DND-41 (cell line): ENCODE data around the gene C19orf73.

Experiments used
- ATAC-seq: fragments of 200-7000 bp; cut with Tn5 transposase; 3 replicates; pipeline ENCODE4 v1.9.1; 2021; ENCODE audit warnings: low read depth; ENCODE audit not compliant: insufficient read depth
- DNase-seq: peaks from one replicate; pipeline ENCODE4 v3.0.0-alpha.2; 2020
- H2AFZ ChIP-seq: 2 replicates; pipeline ENCODE4 v1.6.0; 2012; ENCODE audit warnings: low read depth, low read length
- H3K27ac ChIP-seq: 2 replicates; pipeline ENCODE4 v1.5.1; 2012; ENCODE audit warnings: low read length, inconsistent platforms
- H3K27me3 ChIP-seq: fragments of 200-600 bp; sonication (generic); 2 replicates; pipeline ENCODE4 v1.6.0; 2012; ENCODE audit warnings: low read length, mild to moderate bottlenecking, inconsistent platforms; ENCODE audit not compliant: insufficient read depth, poor library complexity
- H3K36me3 ChIP-seq: 2 replicates; pipeline ENCODE4 v1.5.1; 2012; ENCODE audit warnings: low read length, inconsistent platforms; ENCODE audit not compliant: insufficient read depth
- H3K4me1 ChIP-seq: 2 replicates; pipeline ENCODE4 v1.5.1; 2012; ENCODE audit warnings: mild to moderate bottlenecking, low read length; ENCODE audit not compliant: insufficient read depth
- H3K4me2 ChIP-seq: 2 replicates; pipeline ENCODE4 v1.6.0; 2012; ENCODE audit warnings: mild to moderate bottlenecking, moderate library complexity, low read length, inconsistent platforms; ENCODE audit not compliant: insufficient read depth
- H3K4me3 ChIP-seq, 2 experiments: fragments of 200-600 bp in 1 of 2; shearing (Covaris generic) in 1 of 2; 2 replicates each; pipeline ENCODE4 v1.5.1; 2012 to 2016; ENCODE audit warnings: inconsistent platforms in 2 of 2, low read length in 2 of 2, mild to moderate bottlenecking in 2 of 2, low read depth in 1 of 2, moderate library complexity in 1 of 2
- H3K79me2 ChIP-seq: 2 replicates; pipeline ENCODE4 v1.6.0; 2012; ENCODE audit warnings: low read length, inconsistent platforms; ENCODE audit not compliant: insufficient read depth
- H3K9ac ChIP-seq: 2 replicates; pipeline ENCODE4 v1.6.0; 2012; ENCODE audit warnings: low read depth, mild to moderate bottlenecking, inconsistent platforms, low read length, moderate library complexity
- H3K9me3 ChIP-seq: 2 replicates; pipeline ENCODE4 v1.5.1; 2012; ENCODE audit warnings: low read length, moderate library complexity, mild to moderate bottlenecking, inconsistent platforms; ENCODE audit not compliant: insufficient read depth, severe bottlenecking
- H4K20me1 ChIP-seq: 2 replicates; pipeline ENCODE4 v1.6.0; 2012; ENCODE audit warnings: low read length; ENCODE audit not compliant: insufficient read depth
- EZH2 ChIP-seq: IDR thresholded peaks from 3 replicates; pipeline ENCODE4 v1.6.1; 2012; ENCODE audit warnings: borderline replicate concordance, low read depth, mild to moderate bottlenecking, moderate library complexity, low read length, inconsistent platforms; ENCODE audit not compliant: severe bottlenecking
- TF ChIP-seq, protein P1 (sequence below): IDR thresholded peaks from 2 replicates; pipeline ENCODE4 v1.5.1; 2012; ENCODE audit warnings: borderline replicate concordance, low read length, moderate library complexity, mild to moderate bottlenecking; ENCODE audit not compliant: poor library complexity, severe bottlenecking; ENCODE audit errors: extremely low read depth

C19orf73 gene

DNA sequence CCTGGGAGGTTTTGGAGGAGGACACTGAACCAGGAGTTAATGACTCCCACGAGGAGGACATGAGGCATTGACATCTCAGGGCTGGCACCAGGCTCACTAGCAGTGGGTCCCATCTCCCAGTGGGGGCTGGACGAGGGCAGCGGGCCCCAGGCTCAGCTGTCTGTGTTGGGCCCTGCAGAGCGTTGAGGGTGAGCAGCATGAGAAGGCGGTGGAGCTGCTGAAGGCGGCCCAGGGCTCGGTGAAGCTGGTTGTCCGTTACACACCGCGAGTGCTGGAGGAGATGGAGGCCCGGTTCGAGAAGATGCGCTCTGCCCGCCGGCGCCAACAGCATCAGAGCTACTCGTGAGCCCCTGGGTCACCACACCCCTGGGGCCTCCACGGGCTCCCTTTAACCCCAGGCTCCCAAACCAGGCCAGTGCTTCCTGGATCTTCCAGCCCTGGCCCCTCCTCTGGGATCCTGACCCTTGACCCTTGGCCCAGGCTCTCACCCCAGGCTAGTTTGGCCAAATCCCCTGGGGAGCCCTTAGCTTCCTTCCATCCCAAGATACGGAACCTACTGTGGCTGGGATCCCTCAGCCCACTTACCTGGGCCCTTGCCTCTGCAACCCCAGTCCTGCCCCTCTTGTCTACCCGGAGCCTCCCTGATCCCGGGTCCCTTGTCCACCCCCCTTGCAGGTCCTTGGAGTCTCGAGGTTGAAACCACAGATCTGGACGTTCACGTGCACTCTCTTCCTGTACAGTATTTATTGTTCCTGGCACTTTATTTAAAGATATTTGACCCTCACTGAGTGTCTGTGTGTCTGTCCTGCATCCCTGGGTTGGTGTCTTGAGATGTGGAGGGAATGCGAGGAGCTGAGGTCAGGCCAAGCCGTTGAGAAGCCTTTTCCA, 1.0 kb downstream of the C19orf73 start:
- Histone ChIP-seq H3K9ac (peak overlapping the region; percentile 84), H3K4me1 (peaks cover 61% of the 10 kb centered on the region), H3K4me3 (peak overlapping the region; percentile 49 to 89), H3K4me2 (peak overlapping the region; percentile 93), H3K36me3 (peaks cover 5% of the 10 kb centered on the region), H3K27me3 (no peaks in the 10 kb centered on the region), H3K79me2 (peaks cover 22% of the 10 kb centered on the region), H4K20me1 (peaks cover 6% of the 10 kb centered on the region), H2AFZ (peak overlapping the region; percentile 90), H3K9me3 (no peaks in the 10 kb centered on the region), H3K27ac (peak overlapping the region; percentile 93)
- TF ChIP-seq, protein P1, sequence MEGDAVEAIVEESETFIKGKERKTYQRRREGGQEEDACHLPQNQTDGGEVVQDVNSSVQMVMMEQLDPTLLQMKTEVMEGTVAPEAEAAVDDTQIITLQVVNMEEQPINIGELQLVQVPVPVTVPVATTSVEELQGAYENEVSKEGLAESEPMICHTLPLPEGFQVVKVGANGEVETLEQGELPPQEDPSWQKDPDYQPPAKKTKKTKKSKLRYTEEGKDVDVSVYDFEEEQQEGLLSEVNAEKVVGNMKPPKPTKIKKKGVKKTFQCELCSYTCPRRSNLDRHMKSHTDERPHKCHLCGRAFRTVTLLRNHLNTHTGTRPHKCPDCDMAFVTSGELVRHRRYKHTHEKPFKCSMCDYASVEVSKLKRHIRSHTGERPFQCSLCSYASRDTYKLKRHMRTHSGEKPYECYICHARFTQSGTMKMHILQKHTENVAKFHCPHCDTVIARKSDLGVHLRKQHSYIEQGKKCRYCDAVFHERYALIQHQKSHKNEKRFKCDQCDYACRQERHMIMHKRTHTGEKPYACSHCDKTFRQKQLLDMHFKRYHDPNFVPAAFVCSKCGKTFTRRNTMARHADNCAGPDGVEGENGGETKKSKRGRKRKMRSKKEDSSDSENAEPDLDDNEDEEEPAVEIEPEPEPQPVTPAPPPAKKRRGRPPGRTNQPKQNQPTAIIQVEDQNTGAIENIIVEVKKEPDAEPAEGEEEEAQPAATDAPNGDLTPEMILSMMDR: no peak
- no peak for TF ChIP-seq EZH2
- DNase-seq (no peak), ATAC-seq (no peak)

DNA sequence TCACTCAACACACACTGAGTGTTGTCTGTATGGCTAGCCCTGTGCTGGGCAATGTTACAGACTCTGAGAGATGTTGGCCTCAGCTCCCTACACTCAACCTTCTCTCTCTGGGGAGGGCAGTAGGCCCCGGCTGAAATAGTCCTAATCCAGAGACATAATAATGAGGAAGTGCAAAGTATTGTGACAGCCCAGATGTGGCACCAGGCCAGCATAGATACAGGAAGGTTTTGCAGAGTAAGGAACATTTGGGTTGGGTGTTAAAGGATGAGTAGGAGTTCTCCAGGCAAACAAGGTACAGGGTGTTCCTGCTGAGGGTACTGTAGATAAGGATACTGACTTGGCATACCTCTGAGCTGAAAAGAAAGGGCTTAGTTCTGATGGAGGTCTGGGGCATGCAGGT, 2.4 kb downstream of the C19orf73 start:
- no peak overlapping the region for H3K4me3 ChIP-seq
- H3K9ac ChIP-seq: no peak overlapping the region
- H3K27ac ChIP-seq: no peak overlapping the region
- H3K36me3 ChIP-seq: peaks cover 5% of the 10 kb centered on the region
- TF ChIP-seq, protein P1: no peak
- no peak for TF ChIP-seq EZH2
- DNase-seq (no peak), ATAC-seq (no peak)
- H2AFZ ChIP-seq: no peak overlapping the region
- H3K9me3 ChIP-seq: no peaks in the 10 kb centered on the region
- H4K20me1 ChIP-seq: peaks cover 6% of the 10 kb centered on the region
- no peaks in the 10 kb centered on the region for H3K27me3 ChIP-seq
- peaks cover 22% of the 10 kb centered on the region for H3K79me2 ChIP-seq
- H3K4me1 ChIP-seq: peaks cover 62% of the 10 kb centered on the region
- H3K4me2 ChIP-seq: no peak overlapping the region

DNA sequence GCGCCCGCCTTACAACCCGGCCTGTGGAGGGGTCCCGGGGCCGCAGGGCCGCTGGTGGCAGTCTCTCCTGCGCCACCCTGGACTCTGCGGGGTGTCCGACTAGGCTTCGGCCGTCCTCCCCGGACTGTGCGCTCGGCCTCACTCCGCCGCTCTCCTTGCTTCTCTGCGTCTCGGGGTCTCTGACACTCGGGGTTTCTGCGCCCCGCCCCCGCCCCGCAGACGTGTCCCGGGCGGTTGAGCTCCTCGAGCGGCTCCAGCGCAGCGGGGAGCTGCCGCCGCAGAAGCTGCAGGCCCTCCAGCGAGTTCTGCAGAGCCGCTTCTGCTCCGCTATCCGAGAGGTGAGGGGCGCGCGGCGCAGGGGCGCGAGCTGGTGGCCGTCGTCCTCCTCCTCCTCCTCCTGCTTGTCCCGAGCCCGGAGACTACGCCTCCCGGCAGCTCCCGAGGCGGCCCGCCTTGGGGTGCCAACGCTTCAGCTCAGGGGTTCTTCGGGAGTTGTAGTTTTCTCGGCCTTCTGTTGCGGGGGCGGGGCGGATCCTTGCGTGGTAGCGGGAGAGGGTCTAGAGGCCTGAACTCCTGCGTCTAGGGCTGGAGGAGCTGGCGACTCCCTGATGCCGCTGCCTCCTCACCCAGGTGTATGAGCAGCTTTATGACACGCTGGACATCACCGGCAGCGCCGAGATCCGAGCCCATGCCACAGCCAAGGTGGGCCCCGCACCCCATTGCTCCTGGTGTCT, 4.1 kb downstream of the C19orf73 start:
- Histone ChIP-seq H3K4me1 (peaks cover 50% of the 10 kb centered on the region), H3K4me3 (peak overlapping the region; percentile 44 to 65; a peak in 3 of 4 replicates), H3K9me3 (no peaks in the 10 kb centered on the region), H3K4me2 (peak overlapping the region; percentile 96), H4K20me1 (peaks cover 7% of the 10 kb centered on the region), H3K27me3 (no peaks in the 10 kb centered on the region), H3K79me2 (peaks cover 15% of the 10 kb centered on the region), H2AFZ (peak overlapping the region; percentile 95), H3K27ac (peak overlapping the region; percentile 59), H3K36me3 (peaks cover 7% of the 10 kb centered on the region), H3K9ac (peak overlapping the region; percentile 69)
- ATAC-seq (peak; percentile 10), DNase-seq (peak; percentile 71)
- no peak for TF ChIP-seq EZH2
- TF ChIP-seq, protein P1: no peak
